ENCODE data around the gene NUAK2.
"Not testable (repeated sequence)": the region's sequence is repeated elsewhere in the genome, so short reads cannot be mapped to it uniquely, and the experiment has no call there.

NUAK2 gene

GRCh38 chr1:205321162-205321958 lies at the start of gene NUAK2:
Gene NUAK2 (minus strand): TSS chr1:205321745. CDS start chr1:205321628, 117 bp downstream.
- DNase-seq, result peak; percentile 87 to 89

- DNase-seq, result no peak
Measured at GRCh38 chr1:205370780-205371179, 49.2 kb upstream of the NUAK2 start.

- DNase-seq, result no peak
Measured at GRCh38 chr1:205369701-205370123, 48.2 kb upstream of the NUAK2 start.

- DNase-seq, result no peak
Measured at GRCh38 chr1:205368478-205368877, 46.9 kb upstream of the NUAK2 start.

GRCh38 chr1:205365945-205366463 lies 44.5 kb upstream of the NUAK2 start:
- no peak for DNase-seq

GRCh38 chr1:205365086-205365485 lies 43.5 kb upstream of the NUAK2 start:
- DNase-seq, result not testable (repeated sequence)

GRCh38 chr1:205360891-205361290 lies 39.3 kb upstream of the NUAK2 start:
- no peak for DNase-seq

- no peak for DNase-seq
Measured at GRCh38 chr1:205359771-205360565, 38.4 kb upstream of the NUAK2 start.

GRCh38 chr1:205358579-205358978 lies 37.0 kb upstream of the NUAK2 start:
- no peak for DNase-seq

GRCh38 chr1:205357567-205357966 lies 36.0 kb upstream of the NUAK2 start:
- no peak for DNase-seq

- DNase-seq, result no peak
Measured at GRCh38 chr1:205356440-205357139, 35.0 kb upstream of the NUAK2 start, which contains the start of gene KLHDC8A. Gene KLHDC8A (minus strand): TSS chr1:205356922. CDS start chr1:205343604, 13,318 bp downstream.

- no peak for DNase-seq
Measured at GRCh38 chr1:205355075-205355453, 33.5 kb upstream of the NUAK2 start.

GRCh38 chr1:205354259-205355074 lies 32.9 kb upstream of the NUAK2 start:
- DNase-seq, result peak; percentile 64 to 70

GRCh38 chr1:205353612-205354011 lies 32.1 kb upstream of the NUAK2 start:
- DNase-seq, result no peak

GRCh38 chr1:205353191-205353590 lies 31.6 kb upstream of the NUAK2 start:
- DNase-seq, result no peak

- DNase-seq, result no peak
Measured at GRCh38 chr1:205351984-205352713, 30.6 kb upstream of the NUAK2 start.

GRCh38 chr1:205350691-205351141 lies 29.2 kb upstream of the NUAK2 start:
- DNase-seq, result no peak

GRCh38 chr1:205350124-205350523 lies 28.6 kb upstream of the NUAK2 start:
- no peak for DNase-seq

- DNase-seq, result peak in 1 of 2 donors; percentile 8
Measured at GRCh38 chr1:205348554-205349487, 27.3 kb upstream of the NUAK2 start.

- DNase-seq, result no peak
Measured at GRCh38 chr1:205346956-205347574, 25.5 kb upstream of the NUAK2 start.
